ENCODE data around the gene ACRV1.

The ACRV1 gene

GRCh38 chr11:125627236-125627910 lies 53.3 kb downstream of the ACRV1 start:
- Histone ChIP-seq H2AK5ac (ENCODE audit: low read length) (no peak overlapping the region), H3K23ac (ENCODE audit: low read length) (no peak overlapping the region), H2BK120ac (ENCODE audit: low read depth, low read length) (no peak overlapping the region), H3K27ac (ENCODE audit: low read depth, low read length) (no peak overlapping the region), H3K18ac (ENCODE audit: low read length) (peak overlapping the region; percentile 61), H3K27me3 (ENCODE audit: insufficient read depth, low read length, poor library complexity) (no peaks in the 10 kb centered on the region), H3K4me3 (ENCODE audit: low read length) (peak overlapping the region; percentile 90), H4K5ac (ENCODE audit: low read length) (no peak overlapping the region), H3K36me3 (ENCODE audit: control insufficient read depth, insufficient read depth, low read length) (no peaks in the 10 kb centered on the region), H3K79me1 (ENCODE audit: low read length) (peaks cover 3% of the 10 kb centered on the region), H2BK15ac (replicated peaks; ENCODE audit: low read depth) (no peak overlapping the region), H4K8ac (ENCODE audit: low read depth, low read length) (no peak overlapping the region), H2BK5ac (ENCODE audit: low read length) (no peak overlapping the region), H3K56ac (ENCODE audit: low read length) (peak overlapping the region; percentile 98), H3K4ac (ENCODE audit: low read depth, low read length) (no peak overlapping the region), H3K79me2 (ENCODE audit: control insufficient read depth, insufficient read depth, low read length) (peaks cover 10% of the 10 kb centered on the region), H3K9ac (ENCODE audit: low read length) (peak overlapping the region; percentile 91), H3K4me1 (ENCODE audit: control insufficient read depth, low read depth, low read length) (no peaks in the 10 kb centered on the region), H3K4me2 (ENCODE audit: low read length) (peak overlapping the region; percentile 82)
- no peak for DNase-seq
- no CpG with 5 or more reads among the region's 7 CpGs for WGBS (ENCODE audit: extremely low coverage, insufficient coverage, low lambda C conversion rate)

DNA sequence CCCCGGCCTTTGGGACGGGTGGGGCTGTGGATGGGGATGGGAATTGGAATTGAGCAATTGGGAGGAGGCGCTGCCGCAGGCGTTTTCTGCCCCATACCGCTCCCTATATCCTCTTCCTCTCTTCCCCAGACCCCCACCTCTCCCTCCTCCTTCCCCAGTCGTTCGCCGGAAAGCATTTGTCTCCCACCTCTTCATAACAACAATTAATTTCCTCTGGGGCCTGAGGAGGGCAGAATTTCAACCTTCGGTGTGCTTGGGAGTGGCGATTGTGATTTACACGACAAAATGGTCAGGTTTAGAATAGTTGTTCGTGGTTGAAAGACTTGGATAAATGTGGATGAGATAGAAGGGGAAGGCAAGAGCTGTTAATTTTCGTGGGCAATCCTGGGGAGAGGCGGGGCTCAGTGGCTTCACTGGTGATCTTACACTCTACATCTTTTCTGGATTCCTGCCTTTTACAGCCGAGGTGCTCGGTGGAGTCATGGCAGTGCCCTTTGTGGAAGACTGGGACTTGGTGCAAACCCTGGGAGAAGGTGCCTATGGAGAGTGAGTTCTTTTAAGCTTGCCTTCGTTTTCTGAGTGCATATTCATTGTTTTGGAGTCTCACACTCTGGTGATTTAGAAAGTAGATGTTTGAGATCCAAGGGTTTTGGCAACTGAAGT lies 54.2 kb downstream of the ACRV1 start:
- H3K56ac ChIP-seq (ENCODE audit: low read length) = peak overlapping the region; percentile 98
- WGBS (ENCODE audit: extremely low coverage, insufficient coverage, low lambda C conversion rate) = no CpG with 5 or more reads among the region's 18 CpGs
- H3K4me1 ChIP-seq (ENCODE audit: control insufficient read depth, low read depth, low read length) = no peaks in the 10 kb centered on the region
- H4K8ac ChIP-seq (ENCODE audit: low read depth, low read length) = no peak overlapping the region
- H3K79me2 ChIP-seq (ENCODE audit: control insufficient read depth, insufficient read depth, low read length) = peaks cover 10% of the 10 kb centered on the region
- DNase-seq = peak; percentile 99
- peak overlapping the region; percentile 91 for H3K9ac ChIP-seq (ENCODE audit: low read length)
- H2BK15ac ChIP-seq (replicated peaks; ENCODE audit: low read depth) = no peak overlapping the region
- H3K36me3 ChIP-seq (ENCODE audit: control insufficient read depth, insufficient read depth, low read length) = no peaks in the 10 kb centered on the region
- H3K18ac ChIP-seq (ENCODE audit: low read length) = peak overlapping the region; percentile 61
- H3K23ac ChIP-seq (ENCODE audit: low read length) = no peak overlapping the region
- H3K4me3 ChIP-seq (ENCODE audit: low read length) = peak overlapping the region; percentile 90
- H3K27ac ChIP-seq (ENCODE audit: low read depth, low read length) = peak overlapping the region; percentile 98
- no peak overlapping the region for H2AK5ac ChIP-seq (ENCODE audit: low read length)
- no peaks in the 10 kb centered on the region for H3K27me3 ChIP-seq (ENCODE audit: insufficient read depth, low read length, poor library complexity)
- no peak overlapping the region for H2BK120ac ChIP-seq (ENCODE audit: low read depth, low read length)
- H4K5ac ChIP-seq (ENCODE audit: low read length) = no peak overlapping the region
- peak overlapping the region; percentile 76 for H2BK5ac ChIP-seq (ENCODE audit: low read length)
- peaks cover 3% of the 10 kb centered on the region for H3K79me1 ChIP-seq (ENCODE audit: low read length)
- H3K4me2 ChIP-seq (ENCODE audit: low read length) = peak overlapping the region; percentile 82
- peak overlapping the region; percentile 63 for H3K4ac ChIP-seq (ENCODE audit: low read depth, low read length)

- no CpG with 5 or more reads among the region's 51 CpGs for WGBS (ENCODE audit: extremely low coverage, insufficient coverage, low lambda C conversion rate)
- H3K23ac ChIP-seq (ENCODE audit: low read length) = no peak overlapping the region
Measured at GRCh38 chr11:125625630-125626287, 54.9 kb downstream of the ACRV1 start.

GRCh38 chr11:125625225-125625629 lies 55.4 kb downstream of the ACRV1 start:
- Histone ChIP-seq H4K8ac (ENCODE audit: low read depth, low read length) (no peak overlapping the region), H3K79me1 (ENCODE audit: low read length) (peaks cover 3% of the 10 kb centered on the region), H2BK15ac (replicated peaks; ENCODE audit: low read depth) (no peak overlapping the region), H3K4me3 (ENCODE audit: low read length) (peak overlapping the region; percentile 71), H3K23ac (ENCODE audit: low read length) (no peak overlapping the region), H4K5ac (ENCODE audit: low read length) (no peak overlapping the region), H2AK5ac (ENCODE audit: low read length) (no peak overlapping the region), H3K4me2 (ENCODE audit: low read length) (peak overlapping the region; percentile 79), H2BK5ac (ENCODE audit: low read length) (peak overlapping the region; percentile 38), H3K36me3 (ENCODE audit: control insufficient read depth, insufficient read depth, low read length) (no peaks in the 10 kb centered on the region), H3K27me3 (ENCODE audit: insufficient read depth, low read length, poor library complexity) (no peaks in the 10 kb centered on the region), H3K9ac (ENCODE audit: low read length) (peak overlapping the region; percentile 91), H3K4me1 (ENCODE audit: control insufficient read depth, low read depth, low read length) (no peaks in the 10 kb centered on the region), H3K56ac (ENCODE audit: low read length) (peak overlapping the region; percentile 98), H2BK120ac (ENCODE audit: low read depth, low read length) (no peak overlapping the region), H3K79me2 (ENCODE audit: control insufficient read depth, insufficient read depth, low read length) (peaks cover 10% of the 10 kb centered on the region), H3K27ac (ENCODE audit: low read depth, low read length) (peak overlapping the region; percentile 98), H3K4ac (ENCODE audit: low read depth, low read length) (peak overlapping the region; percentile 22), H3K18ac (ENCODE audit: low read length) (peak overlapping the region; percentile 2)
- DNase-seq = no peak
- WGBS (ENCODE audit: extremely low coverage, insufficient coverage, low lambda C conversion rate) = no CpG with 5 or more reads among the region's 20 CpGs

More at GRCh38 chr11:125625630-125626287, 54.9 kb downstream of the ACRV1 start:
- H3K56ac ChIP-seq (ENCODE audit: low read length) = peak overlapping the region; percentile 98
- H3K27ac ChIP-seq (ENCODE audit: low read depth, low read length) = peak overlapping the region; percentile 98
- DNase-seq = peak; percentile 98
- peak overlapping the region; percentile 91 for H3K9ac ChIP-seq (ENCODE audit: low read length)
- peaks cover 3% of the 10 kb centered on the region for H3K79me1 ChIP-seq (ENCODE audit: low read length)
- H3K79me2 ChIP-seq (ENCODE audit: control insufficient read depth, insufficient read depth, low read length) = peaks cover 10% of the 10 kb centered on the region
- no peak overlapping the region for H2BK15ac ChIP-seq (replicated peaks; ENCODE audit: low read depth)
- H3K4me3 ChIP-seq (ENCODE audit: low read length) = peak overlapping the region; percentile 79
- H3K4me2 ChIP-seq (ENCODE audit: low read length) = peak overlapping the region; percentile 79
- H4K8ac ChIP-seq (ENCODE audit: low read depth, low read length) = no peak overlapping the region
- H2BK5ac ChIP-seq (ENCODE audit: low read length) = peak overlapping the region; percentile 73
- peak overlapping the region; percentile 22 for H3K4ac ChIP-seq (ENCODE audit: low read depth, low read length)
- peak overlapping the region; percentile 34 for H3K18ac ChIP-seq (ENCODE audit: low read length)
- no peak overlapping the region for H2AK5ac ChIP-seq (ENCODE audit: low read length)
- no peak overlapping the region for H4K5ac ChIP-seq (ENCODE audit: low read length)
- no peaks in the 10 kb centered on the region for H3K27me3 ChIP-seq (ENCODE audit: insufficient read depth, low read length, poor library complexity)
- H3K4me1 ChIP-seq (ENCODE audit: control insufficient read depth, low read depth, low read length) = no peaks in the 10 kb centered on the region
- H2BK120ac ChIP-seq (ENCODE audit: low read depth, low read length) = no peak overlapping the region
- no peaks in the 10 kb centered on the region for H3K36me3 ChIP-seq (ENCODE audit: control insufficient read depth, insufficient read depth, low read length)

GRCh38 chr11:125624756-125625213 lies 55.9 kb downstream of the ACRV1 start, which contains the start of gene CHEK1:
Gene CHEK1 (plus strand): TSS chr11:125625163. CDS start chr11:125626769, 1,606 bp downstream.
- H3K79me2 ChIP-seq (ENCODE audit: control insufficient read depth, insufficient read depth, low read length) = peaks cover 10% of the 10 kb centered on the region
- H3K4me2 ChIP-seq (ENCODE audit: low read length) = peak within 1 kb of the TSS; percentile 79
- WGBS (ENCODE audit: extremely low coverage, insufficient coverage, low lambda C conversion rate) = no CpG with 5 or more reads among the region's 9 CpGs
- no peak within 1 kb of the TSS for H4K5ac ChIP-seq (ENCODE audit: low read length)
- H3K23ac ChIP-seq (ENCODE audit: low read length) = no peak within 1 kb of the TSS
- DNase-seq = peak; percentile 10
- H3K27ac ChIP-seq (ENCODE audit: low read depth, low read length) = peak within 1 kb of the TSS; percentile 98
- H3K4me3 ChIP-seq (ENCODE audit: low read length) = peak within 1 kb of the TSS; percentile 79
- peak within 1 kb of the TSS; percentile 22 for H3K4ac ChIP-seq (ENCODE audit: low read depth, low read length)
- H3K79me1 ChIP-seq (ENCODE audit: low read length) = peaks cover 3% of the 10 kb centered on the region
- H2BK15ac ChIP-seq (replicated peaks; ENCODE audit: low read depth) = no peak within 1 kb of the TSS
- H3K27me3 ChIP-seq (ENCODE audit: insufficient read depth, low read length, poor library complexity) = no peaks in the 10 kb centered on the region
- H2BK5ac ChIP-seq (ENCODE audit: low read length) = peak within 1 kb of the TSS; percentile 73
- H2BK120ac ChIP-seq (ENCODE audit: low read depth, low read length) = peak within 1 kb of the TSS; percentile 23
- no peaks in the 10 kb centered on the region for H3K4me1 ChIP-seq (ENCODE audit: control insufficient read depth, low read depth, low read length)
- peak within 1 kb of the TSS; percentile 34 for H3K18ac ChIP-seq (ENCODE audit: low read length)
- no peak within 1 kb of the TSS for H4K8ac ChIP-seq (ENCODE audit: low read depth, low read length)
- H3K36me3 ChIP-seq (ENCODE audit: control insufficient read depth, insufficient read depth, low read length) = peaks cover 3% of the 10 kb centered on the region
- H3K56ac ChIP-seq (ENCODE audit: low read length) = peak within 1 kb of the TSS; percentile 98
- no peak within 1 kb of the TSS for H2AK5ac ChIP-seq (ENCODE audit: low read length)
- peak within 1 kb of the TSS; percentile 91 for H3K9ac ChIP-seq (ENCODE audit: low read length)

Measured in mesendoderm (in vitro differentiated cells).